Rectal smooth muscle tissue (tissue), 1 donor: ENCODE results near the gene STK32C.
A peak's percentile ranks its signal among the peaks of the same experiment; 100 is the strongest.

Source experiments
- H3K27ac ChIP-seq: one replicate; pipeline ENCODE4 v1.7.0; 2013; ENCODE audit warnings: low read depth, low read length, inconsistent platforms
- H3K27me3 ChIP-seq: one replicate; pipeline ENCODE4 v1.7.0; 2013; ENCODE audit warnings: low read length; ENCODE audit not compliant: control insufficient read depth, insufficient read depth
- H3K36me3 ChIP-seq: one replicate; pipeline ENCODE4 v1.7.0; 2013; ENCODE audit warnings: low read length; ENCODE audit not compliant: control insufficient read depth, insufficient read depth
- H3K4me1 ChIP-seq: one replicate; pipeline ENCODE4 v1.7.0; 2013; ENCODE audit warnings: low read length; ENCODE audit not compliant: control insufficient read depth, insufficient read depth
- H3K4me3 ChIP-seq: one replicate; pipeline ENCODE4 v1.7.0; 2013; ENCODE audit warnings: low read length
- H3K9ac ChIP-seq: one replicate; pipeline ENCODE4 v1.7.0; 2013; ENCODE audit warnings: low read length

The STK32C gene

DNA sequence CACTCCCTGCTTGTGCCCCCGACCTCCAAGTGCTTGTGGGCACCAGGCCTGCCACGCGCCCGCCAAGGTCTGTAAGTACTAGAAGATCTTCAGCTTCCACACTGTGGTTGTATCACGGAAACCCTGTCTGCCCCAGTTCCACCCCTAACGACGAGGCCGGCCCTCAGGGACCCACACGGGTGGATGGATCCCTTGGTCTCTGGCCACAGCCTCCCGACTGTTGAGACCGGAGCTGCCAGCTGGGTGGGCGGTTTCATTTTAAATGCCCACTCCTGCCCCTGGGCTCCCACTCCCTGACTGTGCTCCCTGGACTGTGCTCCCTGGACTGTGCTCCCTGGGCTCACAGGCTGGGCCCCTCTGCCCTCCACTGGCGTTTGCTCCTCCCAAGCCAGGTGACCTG lies 70.9 kb downstream of the STK32C start:
- H3K27ac ChIP-seq = no peak overlapping the region
- H3K4me1 ChIP-seq = no peaks in the 10 kb centered on the region
- no peak overlapping the region for H3K9ac ChIP-seq
- H3K27me3 ChIP-seq = no peaks in the 10 kb centered on the region
- H3K4me3 ChIP-seq = no peak overlapping the region
- no peaks in the 10 kb centered on the region for H3K36me3 ChIP-seq

DNA sequence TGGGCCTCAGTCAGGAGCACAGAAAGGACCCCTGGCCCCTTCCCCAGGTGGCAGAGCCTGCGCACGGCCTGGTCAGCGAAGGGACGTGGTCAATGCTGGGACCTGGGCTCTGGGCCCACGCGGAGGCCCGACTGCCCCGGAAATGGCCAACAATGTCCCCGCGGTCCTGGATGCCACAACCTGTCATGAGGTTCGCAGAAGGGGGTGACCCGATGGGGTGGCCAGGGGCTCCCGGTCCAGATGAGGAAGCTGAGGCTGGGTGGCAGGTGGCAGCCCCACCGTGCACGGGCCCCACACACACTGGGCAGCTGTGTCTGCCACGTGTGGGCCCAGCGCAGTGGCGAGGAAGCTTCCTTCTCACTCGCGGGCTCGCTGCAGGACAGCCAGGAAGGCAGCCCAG lies 71.6 kb downstream of the STK32C start:
- Histone ChIP-seq H3K36me3 (no peaks in the 10 kb centered on the region), H3K27me3 (no peaks in the 10 kb centered on the region), H3K4me1 (no peaks in the 10 kb centered on the region), H3K9ac (no peak overlapping the region), H3K4me3 (no peak overlapping the region), H3K27ac (no peak overlapping the region)

DNA sequence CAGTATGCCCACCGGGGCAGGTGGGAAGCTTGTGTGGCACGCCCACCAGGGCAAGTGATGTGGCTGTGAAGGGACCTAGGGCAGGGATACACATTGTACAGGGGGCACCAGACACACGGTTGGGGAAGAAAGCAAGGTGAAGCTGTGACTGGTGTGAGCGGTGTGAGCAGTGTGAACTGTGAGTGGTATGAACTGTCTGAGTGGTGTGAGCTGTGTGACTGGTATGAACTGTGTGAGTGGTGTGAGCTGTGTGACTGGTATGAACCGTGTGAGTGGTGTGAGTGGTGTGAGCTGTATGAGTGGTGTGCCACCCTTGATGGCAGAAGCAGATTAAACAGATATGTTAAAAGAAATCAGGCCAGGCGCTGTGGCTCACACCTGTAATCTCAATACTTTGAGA lies 72.9 kb downstream of the STK32C start:
- no peaks in the 10 kb centered on the region for H3K36me3 ChIP-seq
- H3K4me3 ChIP-seq = no peak overlapping the region
- no peaks in the 10 kb centered on the region for H3K4me1 ChIP-seq
- H3K27ac ChIP-seq = no peak overlapping the region
- H3K27me3 ChIP-seq = no peaks in the 10 kb centered on the region
- no peak overlapping the region for H3K9ac ChIP-seq

GRCh38 chr10:132233501-132234085 lies 74.2 kb downstream of the STK32C start:
- Histone ChIP-seq H3K27ac (no peak overlapping the region), H3K4me3 (no peak overlapping the region), H3K9ac (no peak overlapping the region), H3K27me3 (no peaks in the 10 kb centered on the region), H3K4me1 (no peaks in the 10 kb centered on the region), H3K36me3 (no peaks in the 10 kb centered on the region)

DNA sequence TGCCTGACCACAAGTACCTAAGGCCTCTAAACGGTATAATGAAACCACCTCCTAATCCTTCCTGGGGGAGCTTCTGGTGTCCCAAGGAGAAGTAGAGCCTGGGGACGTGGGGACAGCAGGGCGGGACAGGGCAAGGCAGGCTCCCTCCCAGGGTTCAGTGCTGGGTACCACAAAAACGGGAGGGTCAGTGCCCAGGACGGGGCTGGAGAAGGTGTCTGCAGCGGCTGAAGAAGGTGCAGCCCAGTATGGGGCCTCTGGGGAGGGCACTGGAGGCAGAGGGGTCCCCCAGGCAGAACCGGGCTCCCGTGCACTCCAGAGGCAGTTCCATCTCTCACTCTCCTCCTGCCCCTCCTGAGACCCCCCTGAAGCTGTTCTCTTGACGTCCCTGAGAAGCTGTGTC lies 74.8 kb downstream of the STK32C start:
- Histone ChIP-seq H3K27ac (no peak overlapping the region), H3K4me3 (no peak overlapping the region), H3K9ac (no peak overlapping the region), H3K27me3 (no peaks in the 10 kb centered on the region), H3K36me3 (no peaks in the 10 kb centered on the region), H3K4me1 (no peaks in the 10 kb centered on the region)

- Histone ChIP-seq H3K27ac (no peak overlapping the region), H3K36me3 (no peaks in the 10 kb centered on the region), H3K4me1 (no peaks in the 10 kb centered on the region)
These were observed 75.5 kb downstream of the STK32C start for GRCh38 chr10:132232023-132232951.

GRCh38 chr10:132231656-132232022 lies 76.1 kb downstream of the STK32C start:
- Histone ChIP-seq H3K4me1 (no peaks in the 10 kb centered on the region), H3K36me3 (no peaks in the 10 kb centered on the region), H3K27me3 (no peaks in the 10 kb centered on the region), H3K4me3 (no peak overlapping the region), H3K27ac (no peak overlapping the region), H3K9ac (no peak overlapping the region)

More at GRCh38 chr10:132232023-132232951, 75.5 kb downstream of the STK32C start:
- no peaks in the 10 kb centered on the region for H3K27me3 ChIP-seq
- no peak overlapping the region for H3K4me3 ChIP-seq
- H3K9ac ChIP-seq = no peak overlapping the region

DNA sequence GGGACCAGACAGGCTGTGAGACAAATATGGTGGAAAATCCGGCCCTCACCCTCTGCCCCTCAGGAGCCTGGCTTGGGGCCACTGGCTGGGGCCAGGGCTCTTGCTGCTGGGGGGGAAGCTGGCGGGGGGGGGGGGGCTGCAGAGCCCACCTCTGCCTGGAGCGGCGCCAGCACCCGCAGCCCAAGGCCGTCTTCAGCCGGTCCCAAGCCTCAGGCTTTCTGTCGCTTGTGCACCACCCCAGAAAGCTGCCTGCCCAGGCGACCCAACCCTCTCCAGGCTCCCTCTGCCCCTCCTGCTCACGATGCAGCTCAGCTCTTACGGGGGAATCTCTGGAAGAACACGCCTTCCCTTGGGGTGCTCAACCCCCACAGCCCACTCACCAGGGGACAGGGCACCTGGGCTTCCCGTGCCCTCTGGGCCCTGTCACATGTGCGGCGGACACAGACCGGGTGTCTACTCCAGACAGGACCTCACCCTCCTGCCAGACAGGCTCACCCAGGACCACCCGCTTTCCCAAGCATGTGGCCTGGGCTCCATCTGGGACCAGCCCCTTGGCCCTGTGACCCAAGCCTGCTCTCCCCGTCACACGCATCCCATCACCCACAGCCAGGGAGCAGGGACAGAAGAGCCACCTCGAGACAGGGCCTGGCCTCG lies 77.1 kb downstream of the STK32C start:
- Histone ChIP-seq H3K9ac (no peak overlapping the region), H3K4me3 (no peak overlapping the region), H3K36me3 (no peaks in the 10 kb centered on the region), H3K4me1 (no peaks in the 10 kb centered on the region), H3K27ac (no peak overlapping the region), H3K27me3 (no peaks in the 10 kb centered on the region)

DNA sequence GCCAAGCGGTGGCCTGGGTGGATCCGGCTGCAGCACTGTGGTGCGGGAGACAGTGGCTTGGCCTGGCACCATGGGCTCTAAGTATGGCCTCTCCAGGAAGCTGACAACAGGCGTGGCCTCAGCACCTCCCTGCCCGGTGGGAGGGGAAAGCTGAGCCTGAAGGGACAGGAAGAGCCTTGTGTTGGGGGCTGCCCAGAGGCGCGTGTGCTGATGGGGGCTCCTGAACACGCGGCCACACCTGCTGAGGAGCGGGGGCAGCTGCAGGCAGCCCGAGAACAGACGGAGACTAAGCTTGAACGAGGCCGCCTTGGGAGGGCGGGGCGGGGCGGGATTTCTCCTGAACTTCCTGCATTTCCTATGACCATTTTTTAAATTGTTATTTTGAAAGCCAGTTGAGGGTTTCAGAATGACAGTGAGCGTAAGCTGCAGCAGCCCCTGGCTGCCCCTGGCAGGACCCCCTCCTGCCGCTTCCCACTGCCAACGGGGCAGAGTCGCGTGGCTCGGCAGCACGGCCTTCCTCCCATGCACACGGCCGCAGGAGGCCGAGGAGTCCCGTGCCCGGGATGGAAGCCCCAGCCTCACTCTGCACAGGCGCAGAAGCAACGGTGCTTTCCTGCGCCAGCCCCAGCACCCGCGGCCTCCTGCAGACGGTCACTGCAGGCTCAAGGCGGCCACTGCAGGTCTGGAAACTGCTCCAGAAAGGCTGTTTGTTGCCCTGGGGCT lies 77.8 kb downstream of the STK32C start:
- Histone ChIP-seq H3K36me3 (no peaks in the 10 kb centered on the region), H3K27me3 (no peaks in the 10 kb centered on the region), H3K4me1 (no peaks in the 10 kb centered on the region), H3K4me3 (peak overlapping the region; percentile 23), H3K9ac (no peak overlapping the region), H3K27ac (no peak overlapping the region)

DNA sequence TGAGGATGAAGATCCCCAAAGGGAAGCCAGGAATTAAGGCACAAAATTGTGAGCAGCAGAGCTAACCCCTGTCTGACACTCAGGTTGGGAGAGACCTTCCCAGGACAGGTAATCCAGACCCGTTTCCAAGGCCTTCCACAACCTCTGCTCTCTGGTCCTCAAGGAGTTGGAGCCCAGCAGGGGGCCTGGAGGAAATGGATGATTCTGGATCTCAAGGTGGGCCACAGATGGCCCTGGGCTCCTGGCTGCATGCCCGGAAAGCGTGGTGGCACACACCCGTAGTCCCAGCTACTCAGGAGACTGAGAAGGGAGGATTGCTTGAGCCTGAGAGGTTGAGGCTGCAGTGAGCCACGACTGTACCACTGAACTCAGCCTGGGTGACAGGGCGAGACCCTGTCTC lies 78.7 kb downstream of the STK32C start:
- H3K27ac ChIP-seq = no peak overlapping the region
- no peak overlapping the region for H3K4me3 ChIP-seq
- H3K4me1 ChIP-seq = no peaks in the 10 kb centered on the region
- H3K36me3 ChIP-seq = no peaks in the 10 kb centered on the region
- H3K9ac ChIP-seq = no peak overlapping the region
- H3K27me3 ChIP-seq = no peaks in the 10 kb centered on the region

DNA sequence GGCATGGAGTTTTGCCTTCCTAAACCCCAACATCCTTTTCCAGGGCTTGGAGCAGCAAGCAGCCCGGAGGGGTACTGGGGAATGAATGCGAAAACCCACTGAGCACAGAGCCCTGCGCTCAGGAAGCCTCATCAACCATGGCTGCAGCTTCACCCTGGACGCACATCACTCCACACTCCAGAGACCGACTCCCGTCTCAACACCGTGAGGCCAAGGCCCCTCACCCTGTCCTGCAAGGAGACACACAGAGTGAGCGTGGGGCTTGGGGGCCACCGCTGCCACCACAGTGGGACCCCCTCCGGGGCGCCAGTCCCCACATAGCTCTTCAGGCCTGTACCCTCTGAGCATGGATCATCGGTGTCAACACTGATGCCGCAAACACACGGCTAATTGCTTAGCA lies 79.1 kb downstream of the STK32C start:
- no peaks in the 10 kb centered on the region for H3K36me3 ChIP-seq
- no peak overlapping the region for H3K9ac ChIP-seq
- no peak overlapping the region for H3K4me3 ChIP-seq
- no peak overlapping the region for H3K27ac ChIP-seq
- no peaks in the 10 kb centered on the region for H3K27me3 ChIP-seq
- H3K4me1 ChIP-seq = no peaks in the 10 kb centered on the region

- Histone ChIP-seq H3K27me3 (no peaks in the 10 kb centered on the region), H3K4me3 (no peak overlapping the region), H3K4me1 (no peaks in the 10 kb centered on the region), H3K9ac (no peak overlapping the region), H3K36me3 (no peaks in the 10 kb centered on the region), H3K27ac (no peak overlapping the region)
These were observed 79.8 kb downstream of the STK32C start for GRCh38 chr10:132227851-132228390.
